ENCODE measurements around the gene THAP7. TPM values are rescaled to one million over a fixed set of nuclear protein-coding genes. Genes with fewer than 3 reads are reported as not detected.

Gene THAP7
- total RNA-seq, 1 donor from 2014 or later: 29.0 TPM

- Histone ChIP-seq H3K36me3 (ENCODE audit: control insufficient read depth, insufficient read depth, low read length) (no peaks in the 10 kb centered on the region), H3K27me3 (ENCODE audit: control insufficient read depth, insufficient read depth, low read length) (peaks cover 1% of the 10 kb centered on the region), H3K4me3 (ENCODE audit: low read depth, low read length) (no peak overlapping the region)
- TF ChIP-seq, protein P1, sequence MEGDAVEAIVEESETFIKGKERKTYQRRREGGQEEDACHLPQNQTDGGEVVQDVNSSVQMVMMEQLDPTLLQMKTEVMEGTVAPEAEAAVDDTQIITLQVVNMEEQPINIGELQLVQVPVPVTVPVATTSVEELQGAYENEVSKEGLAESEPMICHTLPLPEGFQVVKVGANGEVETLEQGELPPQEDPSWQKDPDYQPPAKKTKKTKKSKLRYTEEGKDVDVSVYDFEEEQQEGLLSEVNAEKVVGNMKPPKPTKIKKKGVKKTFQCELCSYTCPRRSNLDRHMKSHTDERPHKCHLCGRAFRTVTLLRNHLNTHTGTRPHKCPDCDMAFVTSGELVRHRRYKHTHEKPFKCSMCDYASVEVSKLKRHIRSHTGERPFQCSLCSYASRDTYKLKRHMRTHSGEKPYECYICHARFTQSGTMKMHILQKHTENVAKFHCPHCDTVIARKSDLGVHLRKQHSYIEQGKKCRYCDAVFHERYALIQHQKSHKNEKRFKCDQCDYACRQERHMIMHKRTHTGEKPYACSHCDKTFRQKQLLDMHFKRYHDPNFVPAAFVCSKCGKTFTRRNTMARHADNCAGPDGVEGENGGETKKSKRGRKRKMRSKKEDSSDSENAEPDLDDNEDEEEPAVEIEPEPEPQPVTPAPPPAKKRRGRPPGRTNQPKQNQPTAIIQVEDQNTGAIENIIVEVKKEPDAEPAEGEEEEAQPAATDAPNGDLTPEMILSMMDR (IDR thresholded peaks at IDR 0.05; ENCODE audit: insufficient read depth, low read length, severe bottlenecking): no peak
- peak; percentile 62 for DNase-seq (ENCODE audit: low read depth)
- FAIRE-seq: peak; percentile 83
Measured at GRCh38 chr22:21026783-21027692, 25.1 kb upstream of the THAP7 start.

DNA sequence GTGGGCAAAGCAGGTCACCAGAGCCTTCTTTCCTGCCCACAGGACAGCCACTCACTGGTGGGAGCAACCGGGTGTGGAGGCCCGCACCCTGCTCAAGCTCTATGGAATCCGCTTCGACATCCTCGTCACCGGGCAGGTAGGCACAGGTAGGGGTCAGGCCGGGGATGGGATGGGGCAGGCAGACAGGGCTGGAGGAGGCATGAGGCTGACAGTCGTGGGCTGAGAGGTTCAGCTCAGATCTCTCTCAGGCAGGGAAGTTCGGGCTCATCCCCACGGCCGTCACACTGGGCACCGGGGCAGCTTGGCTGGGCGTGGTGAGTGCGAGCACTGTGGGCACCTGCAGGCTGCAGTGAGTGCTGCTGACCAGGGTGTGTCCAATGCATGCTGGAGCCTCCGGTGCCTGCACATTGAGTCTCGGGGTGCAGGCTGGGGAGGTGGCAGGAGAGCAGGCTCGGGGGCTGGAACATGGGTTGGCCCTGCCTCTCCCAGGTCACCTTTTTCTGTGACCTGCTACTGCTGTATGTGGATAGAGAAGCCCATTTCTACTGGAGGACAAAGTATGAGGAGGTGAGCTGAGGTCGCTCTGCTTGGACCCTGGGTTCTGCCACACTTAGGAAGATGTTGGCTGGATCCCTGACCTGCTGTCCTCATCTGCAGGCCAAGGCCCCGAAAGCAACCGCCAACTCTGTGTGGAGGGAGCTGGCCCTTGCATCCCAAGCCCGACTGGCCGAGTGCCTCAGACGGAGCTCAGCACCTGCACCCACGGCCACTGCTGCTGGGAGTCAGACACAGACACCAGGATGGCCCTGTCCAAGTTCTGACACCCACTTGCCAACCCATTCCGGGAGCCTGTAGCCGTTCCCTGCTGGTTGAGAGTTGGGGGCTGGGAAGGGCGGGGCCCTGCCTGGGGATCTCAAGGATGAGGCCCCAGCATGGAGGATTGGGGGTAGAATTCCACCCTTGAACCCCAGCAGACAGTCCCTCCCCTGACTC lies 24.1 kb upstream of the THAP7 start:
- H3K4me3 ChIP-seq (ENCODE audit: low read depth, low read length): no peak overlapping the region
- H3K27me3 ChIP-seq (ENCODE audit: control insufficient read depth, insufficient read depth, low read length): no peaks in the 10 kb centered on the region
- no peaks in the 10 kb centered on the region for H3K36me3 ChIP-seq (ENCODE audit: control insufficient read depth, insufficient read depth, low read length)
- DNase-seq (ENCODE audit: low read depth) (peak; percentile 86), FAIRE-seq (peak; percentile 55)
- TF ChIP-seq, protein P1 (IDR thresholded peaks at IDR 0.05; ENCODE audit: insufficient read depth, low read length, severe bottlenecking): no peak

DNA sequence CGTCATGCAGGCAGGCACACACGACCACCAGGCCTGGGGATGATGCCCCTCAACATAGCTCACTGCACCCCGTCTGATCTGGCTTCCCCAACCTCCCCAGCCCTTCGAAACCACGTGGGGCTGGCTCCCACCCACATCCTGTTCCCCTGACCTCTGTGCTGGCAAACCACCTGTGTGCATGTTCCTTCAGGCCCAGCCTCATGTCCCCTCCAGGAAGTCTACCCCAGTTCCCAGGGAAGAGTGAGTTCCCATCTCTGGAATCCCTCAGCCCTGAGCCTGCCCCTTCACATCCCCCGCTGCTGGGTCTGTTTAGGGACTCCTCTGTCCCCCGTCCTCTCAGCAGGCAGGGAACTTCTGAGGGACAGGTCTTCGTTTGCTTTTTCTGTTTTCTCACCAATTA lies 23.3 kb upstream of the THAP7 start:
- H3K4me3 ChIP-seq (ENCODE audit: low read depth, low read length): no peak overlapping the region
- H3K36me3 ChIP-seq (ENCODE audit: control insufficient read depth, insufficient read depth, low read length): no peaks in the 10 kb centered on the region
- TF ChIP-seq, protein P1 (IDR thresholded peaks at IDR 0.05; ENCODE audit: insufficient read depth, low read length, severe bottlenecking): no peak
- FAIRE-seq: no peak
- H3K27me3 ChIP-seq (ENCODE audit: control insufficient read depth, insufficient read depth, low read length): no peaks in the 10 kb centered on the region
- peak; percentile 84 for DNase-seq (ENCODE audit: low read depth)

DNA sequence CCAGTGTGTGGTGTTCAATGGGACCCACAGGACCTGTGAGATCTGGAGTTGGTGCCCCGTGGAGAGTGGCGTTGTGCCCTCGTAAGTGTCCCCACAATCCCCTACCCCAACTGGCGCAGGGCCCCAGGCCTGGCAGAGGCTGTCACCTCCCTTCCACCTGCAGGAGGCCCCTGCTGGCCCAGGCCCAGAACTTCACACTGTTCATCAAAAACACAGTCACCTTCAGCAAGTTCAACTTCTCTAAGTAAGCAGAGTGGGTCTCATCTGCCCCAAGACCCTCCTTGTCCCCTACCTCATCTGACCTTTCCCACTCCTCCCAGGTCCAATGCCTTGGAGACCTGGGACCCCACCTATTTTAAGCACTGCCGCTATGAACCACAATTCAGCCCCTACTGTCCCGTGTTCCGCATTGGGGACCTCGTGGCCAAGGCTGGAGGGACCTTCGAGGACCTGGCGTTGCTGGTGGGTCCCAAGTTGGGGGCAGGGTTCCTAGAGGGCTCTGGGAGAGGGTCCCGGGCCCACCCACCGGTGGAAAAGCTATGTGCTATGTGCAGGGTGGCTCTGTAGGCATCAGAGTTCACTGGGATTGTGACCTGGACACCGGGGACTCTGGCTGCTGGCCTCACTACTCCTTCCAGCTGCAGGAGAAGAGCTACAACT lies 21.2 kb upstream of the THAP7 start:
- H3K27me3 ChIP-seq (ENCODE audit: control insufficient read depth, insufficient read depth, low read length): no peaks in the 10 kb centered on the region
- no peak overlapping the region for H3K4me3 ChIP-seq (ENCODE audit: low read depth, low read length)
- DNase-seq (ENCODE audit: low read depth): no peak
- TF ChIP-seq, protein P1 (IDR thresholded peaks at IDR 0.05; ENCODE audit: insufficient read depth, low read length, severe bottlenecking): no peak
- FAIRE-seq: no peak
- no peaks in the 10 kb centered on the region for H3K36me3 ChIP-seq (ENCODE audit: control insufficient read depth, insufficient read depth, low read length)

- Histone ChIP-seq H3K4me3 (ENCODE audit: low read depth, low read length) (no peak overlapping the region), H3K27me3 (ENCODE audit: control insufficient read depth, insufficient read depth, low read length) (no peaks in the 10 kb centered on the region), H3K36me3 (ENCODE audit: control insufficient read depth, insufficient read depth, low read length) (no peaks in the 10 kb centered on the region)
- FAIRE-seq: no peak
- TF ChIP-seq, protein P1 (IDR thresholded peaks at IDR 0.05; ENCODE audit: insufficient read depth, low read length, severe bottlenecking): no peak
- no peak for DNase-seq (ENCODE audit: low read depth)
Measured at GRCh38 chr22:21022507-21022906, 20.6 kb upstream of the THAP7 start.

All from bronchial epithelial cell (primary cell).